Adrenal gland (tissue), 12 donors: ENCODE data around the gene DNAH12. TPM values are rescaled to one million over a fixed set of nuclear protein-coding genes. Genes with fewer than 3 reads are reported as not detected.

Experiments
- DNase-seq, 7 donors: peaks; one replicate each; pipeline ENCODE4 v3.0.0-alpha.2; 2019 to 2020
- H3K27ac ChIP-seq, 5 donors: fragments of 200-600 bp; sonication (generic) in 4 of 5; 1 replicate in 3 of 5; 2 replicates in 2 of 5; pipeline versions ENCODE4 v1.5.1 to v1.8.0; 2016 to 2020; ENCODE audit warnings: mild to moderate bottlenecking in 1 of 5
- H3K27me3 ChIP-seq: fragments of 200-600 bp; 2 replicates; pipeline ENCODE4 v1.8.0; 2021
- H3K36me3 ChIP-seq, 2 donors: fragments of 200-600 bp; replicated peaks in 1 of 2; 1 replicate in 1 of 2; 2 replicates in 1 of 2; pipeline versions ENCODE4 v1.5.1 to v1.8.0; 2018 to 2022
- H3K4me1 ChIP-seq, 2 donors: fragments of 200-600 bp; replicated peaks in 1 of 2; 1 replicate in 1 of 2; 2 replicates in 1 of 2; pipeline versions ENCODE4 v1.5.1 to v1.8.0; 2018 to 2021
- H3K4me3 ChIP-seq, 4 donors: fragments of 200-600 bp; sonication (generic) in 3 of 4; one replicate each; pipeline ENCODE4 v1.5.1; 2016 to 2018
- H3K9me3 ChIP-seq, 3 donors: fragments of 200-600 bp; sonication (generic) in 1 of 3; replicated peaks in 1 of 3; 1 replicate in 2 of 3; 2 replicates in 1 of 3; pipeline versions ENCODE4 v1.5.1 to v1.8.0; 2016 to 2021
- CTCF ChIP-seq, 6 experiments: fragments of 450-650 bp in 4 of 6; fragments of 200-600 bp in 2 of 6; sonication (generic) in 1 of 6; IDR thresholded peaks; 1 replicate in 5 of 6; 2 replicates in 1 of 6; pipeline versions ENCODE4 v1.5.1 to v1.8.0; 2016 to 2021; ENCODE audit warnings: antibody characterized with exemption in 6 of 6, mild to moderate bottlenecking in 2 of 6, moderate library complexity in 1 of 6
- POLR2A ChIP-seq, 2 donors: fragments of 450-650 bp; IDR thresholded peaks; one replicate each; pipeline ENCODE4 v1.6.1; 2017; ENCODE audit warnings: antibody characterized with exemption in 2 of 2, mild to moderate bottlenecking in 2 of 2, moderate library complexity in 1 of 2
- WGBS, 4 donors: extraction: QIAGEN DNeasy Blood & Tissue Kit in 2 of 4; methylation state at CpG; one replicate each; pipeline versions ENCODE4 v1.1.5 to v1.1.7; 2013 to 2017; 5-methylcytosine and 5-hydroxymethylcytosine counted together
- intact Hi-C, 2 donors: fragments of 100-400 bp; cut with DNase I; formaldehyde crosslinking; loops; one replicate each; pipeline versions ENCODE4 v1.14.1 to v1.15.0; 2022 to 2023
- polyA plus RNA-seq, 3 donors: library from polyadenylated mRNA; stranded (reverse); fragments of 200-250 nt in 2 of 3; fragments of 350-450 nt in 1 of 3; fragmentation: Illumina TruSeq in 1 of 3; extraction: RNeasy Lipid Tissue Mini Kit (QIAGEN cat#74804) in 1 of 3; gene quantifications; one replicate each; pipeline ENCODE4 v1.2.3, GENCODE V29; 2013 to 2014
- total RNA-seq, 9 donors: library from RNA; depleted of rRNA in 4 of 9; stranded (reverse); fragments of >200 nt in 4 of 9; fragments of 120-200 nt in 1 of 9; fragmentation: NEBNext Ultra II Directional in 1 of 9; extraction: Animal tissue kit (Norgen Biotek cat#: 25700) in 1 of 9; gene quantifications; one replicate each; pipeline versions ENCODE4 v1.1.0 to v1.2.4, GENCODE V29; 2013 to 2023
- donor health status: healthy with polysubstance abuse.
- donor health status: Bipolar disorder and iron deficiency.
- donor health status: DM: yes; HTN: yes; CAD: no.
- donor health status: DM: no; HTN: no; CAD: no.
- donor health status: DM: no; HTN: no; CAD: no.
- donor health status: DM: yes; HTN: yes; CAD: no.

Gene DNAH12
- total and polyA plus RNA-seq, 12 donors: 0.16 to 1.8 (median 0.58) TPM

- Histone ChIP-seq H3K36me3 (no peaks in the 10 kb centered on the region), H3K4me3 (no peak overlapping the region), H3K4me1 (no peaks in the 10 kb centered on the region), H3K27ac (no peak overlapping the region), H3K27me3 (no peaks in the 10 kb centered on the region), H3K9me3 (no peaks in the 10 kb centered on the region)
- no peak for TF ChIP-seq CTCF (IDR thresholded peaks at IDR 0.05)
- no peak for TF ChIP-seq POLR2A (IDR thresholded peaks at IDR 0.05)
- intact Hi-C loops: no loop called here
- DNase-seq: no peak
- WGBS, 4 donors: 48 to 65% (median 55%) methylated on average over 1 of the region's 1 CpG
Measured at GRCh38 chr3:57281715-57282114, 262.4 kb downstream of the DNAH12 start.

GRCh38 chr3:57279685-57280084 is 264.5 kb downstream of the DNAH12 start:
- no peak overlapping the region for H3K4me3 ChIP-seq
- no peaks in the 10 kb centered on the region for H3K4me1 ChIP-seq
- no peak for DNase-seq
- 91 to 96% (median 93%) methylated on average over 5 of the region's 5 CpGs for WGBS, 4 donors
- no peaks in the 10 kb centered on the region for H3K36me3 ChIP-seq
- intact Hi-C loops: no loop called here
- H3K27me3 ChIP-seq: no peaks in the 10 kb centered on the region
- H3K27ac ChIP-seq: no peak overlapping the region
- TF ChIP-seq CTCF (IDR thresholded peaks at IDR 0.05) (no peak), POLR2A (IDR thresholded peaks at IDR 0.05) (no peak)
- H3K9me3 ChIP-seq: no peaks in the 10 kb centered on the region

- no peak overlapping the region for H3K4me3 ChIP-seq
- no peak for DNase-seq
- intact Hi-C loops: no loop called here
- H3K4me1 ChIP-seq: no peaks in the 10 kb centered on the region
- H3K27ac ChIP-seq: no peak overlapping the region
- WGBS, 4 donors: 95 to 100% (median 99%) methylated on average over 1 of the region's 1 CpG
- H3K9me3 ChIP-seq: no peaks in the 10 kb centered on the region
- H3K36me3 ChIP-seq: peaks cover 0 to 7% of the 10 kb centered on the region in 2 donors
- TF ChIP-seq POLR2A (IDR thresholded peaks at IDR 0.05) (no peak), CTCF (IDR thresholded peaks at IDR 0.05) (no peak)
- H3K27me3 ChIP-seq: no peaks in the 10 kb centered on the region
Measured at GRCh38 chr3:57278237-57278636, 265.9 kb downstream of the DNAH12 start.

GRCh38 chr3:57275393-57275792 is 268.8 kb downstream of the DNAH12 start:
- no peaks in the 10 kb centered on the region for H3K9me3 ChIP-seq
- DNase-seq: no peak
- H3K4me3 ChIP-seq: no peak overlapping the region
- 93 to 100% (median 97%) methylated on average over 2 of the region's 2 CpGs for WGBS, 4 donors
- H3K4me1 ChIP-seq: no peaks in the 10 kb centered on the region
- no peaks in the 10 kb centered on the region for H3K27me3 ChIP-seq
- TF ChIP-seq CTCF (IDR thresholded peaks at IDR 0.05) (no peak), POLR2A (IDR thresholded peaks at IDR 0.05) (no peak)
- intact Hi-C loops: no loop called here
- no peak overlapping the region for H3K27ac ChIP-seq
- peaks cover 0 to 11% of the 10 kb centered on the region in 2 donors for H3K36me3 ChIP-seq
